H9 (cell line): ENCODE measurements around the gene OGFOD3. TPM values are rescaled to one million over a fixed set of nuclear protein-coding genes. Genes with fewer than 3 reads are reported as not detected.

ENCODE experiments used
- DNase-seq: peaks from one replicate; pipeline ENCODE4 v3.0.0-alpha.2; 2017
- H2AFZ ChIP-seq: one replicate; pipeline ENCODE4 v1.6.1; 2013; ENCODE audit warnings: mild to moderate bottlenecking, low read length, control low read depth, moderate library complexity
- H2AK5ac ChIP-seq: 2 replicates; pipeline ENCODE4 v1.6.1; 2013; ENCODE audit warnings: low read length, control low read depth, mixed read lengths; ENCODE audit not compliant: insufficient read length
- H2BK120ac ChIP-seq: one replicate; pipeline ENCODE4 v1.6.1; 2013; ENCODE audit warnings: low read depth, mild to moderate bottlenecking, low read length, control low read depth, inconsistent platforms; ENCODE audit not compliant: poor library complexity, severe bottlenecking
- H2BK12ac ChIP-seq: 2 replicates; pipeline ENCODE4 v1.6.1; 2013; ENCODE audit warnings: low read length, control low read depth, mixed read lengths, low read depth; ENCODE audit not compliant: insufficient read length
- H2BK15ac ChIP-seq: 2 replicates; pipeline ENCODE4 v1.6.1; 2013; ENCODE audit warnings: low read depth, low read length, control low read depth
- H2BK20ac ChIP-seq: one replicate; pipeline ENCODE4 v1.6.1; 2013; ENCODE audit warnings: low read depth, mild to moderate bottlenecking, low read length, control low read depth, inconsistent platforms; ENCODE audit not compliant: poor library complexity, severe bottlenecking
- H2BK5ac ChIP-seq: 2 replicates; pipeline ENCODE4 v1.6.1; 2013; ENCODE audit warnings: low read length, control low read depth, mixed read lengths; ENCODE audit not compliant: insufficient read length
- H3K14ac ChIP-seq: 2 replicates; pipeline ENCODE4 v1.6.1; 2013; ENCODE audit warnings: low read length, control low read depth; ENCODE audit not compliant: insufficient read depth
- H3K18ac ChIP-seq: 2 replicates; pipeline ENCODE4 v1.6.1; 2013; ENCODE audit warnings: low read depth, mild to moderate bottlenecking, mixed read lengths, low read length, control low read depth; ENCODE audit not compliant: insufficient read length
- H3K23ac ChIP-seq: 2 replicates; pipeline ENCODE4 v1.6.1; 2013; ENCODE audit warnings: low read length, control low read depth, mixed read lengths, low read depth; ENCODE audit not compliant: insufficient read length
- H3K23me2 ChIP-seq: 2 replicates; pipeline ENCODE4 v1.6.1; 2013; ENCODE audit warnings: low read depth, mild to moderate bottlenecking, mixed read lengths, low read length, control low read depth; ENCODE audit not compliant: insufficient read length, poor library complexity, severe bottlenecking
- H3K27ac ChIP-seq: 2 replicates; pipeline ENCODE4 v1.5.1; 2013; ENCODE audit warnings: low read length, control low read depth, mixed read lengths, low read depth; ENCODE audit not compliant: insufficient read length
- H3K27me3 ChIP-seq: 2 replicates; pipeline ENCODE4 v1.6.1; 2013; ENCODE audit warnings: low read length, control low read depth, inconsistent platforms; ENCODE audit not compliant: insufficient read depth
- H3K4ac ChIP-seq: 2 replicates; pipeline ENCODE4 v1.6.1; 2013; ENCODE audit warnings: low read depth, mild to moderate bottlenecking, control low read depth, inconsistent platforms, low read length, moderate library complexity
- H3K4me1 ChIP-seq: 2 replicates; pipeline ENCODE4 v1.6.1; 2013; ENCODE audit warnings: low read length, control low read depth, inconsistent platforms; ENCODE audit not compliant: insufficient read depth
- H3K4me2 ChIP-seq: 2 replicates; pipeline ENCODE4 v1.6.1; 2013; ENCODE audit warnings: low read length, control low read depth, mixed read lengths; ENCODE audit not compliant: insufficient read length, insufficient read depth
- H3K56ac ChIP-seq: 2 replicates; pipeline ENCODE4 v1.6.1; 2013; ENCODE audit warnings: low read depth, mild to moderate bottlenecking, mixed read lengths, low read length, control low read depth; ENCODE audit not compliant: insufficient read length
- H3K79me1 ChIP-seq: 2 replicates; pipeline ENCODE4 v1.6.1; 2013; ENCODE audit warnings: low read depth, mild to moderate bottlenecking, moderate library complexity, low read length, control low read depth, inconsistent platforms; ENCODE audit not compliant: insufficient read depth, poor library complexity, severe bottlenecking
- H3K79me2 ChIP-seq: 2 replicates; pipeline ENCODE4 v1.6.1; 2013; ENCODE audit warnings: low read length, control low read depth, inconsistent platforms; ENCODE audit not compliant: insufficient read depth
- H3K9ac ChIP-seq: 2 replicates; pipeline ENCODE4 v1.6.1; 2013; ENCODE audit warnings: low read length, control low read depth, mixed read lengths; ENCODE audit not compliant: insufficient read length; ENCODE audit errors: extremely low read depth
- H3K9me3 ChIP-seq: one replicate; pipeline ENCODE4 v1.6.1; 2013; ENCODE audit warnings: low read depth, low read length, inconsistent platforms; ENCODE audit not compliant: control insufficient read depth
- H3T11ph ChIP-seq: one replicate; pipeline ENCODE4 v1.6.1; 2013; ENCODE audit warnings: mild to moderate bottlenecking, low read length, control low read depth, inconsistent platforms
- H4K20me1 ChIP-seq: one replicate; pipeline ENCODE4 v1.6.1; 2013; ENCODE audit not compliant: control insufficient read depth, insufficient read length, insufficient read depth
- H4K5ac ChIP-seq: 2 replicates; pipeline ENCODE4 v1.6.1; 2013; ENCODE audit warnings: low read depth, mild to moderate bottlenecking, mixed read lengths, low read length, control low read depth; ENCODE audit not compliant: insufficient read length
- H4K8ac ChIP-seq: replicated peaks from 2 replicates; pipeline ENCODE4 v1.6.1; 2013; ENCODE audit warnings: low read length, control low read depth, mixed read lengths, low read depth; ENCODE audit not compliant: insufficient read length
- H4K91ac ChIP-seq: 2 replicates; pipeline ENCODE4 v1.6.1; 2013; ENCODE audit warnings: low read depth, mild to moderate bottlenecking, moderate library complexity, mixed read lengths, low read length, control low read depth; ENCODE audit not compliant: insufficient read length
- H3K27ac Mint-ChIP-seq, 3 experiments: 2 replicates in 2 of 3; 3 replicates in 1 of 3; pipeline ENCODE4 v1.8.0; 2020 to 2021; ENCODE audit warnings: mixed read lengths in 3 of 3, mild to moderate bottlenecking in 1 of 3, moderate library complexity in 1 of 3
- H3K27me3 Mint-ChIP-seq: 2 replicates; pipeline ENCODE4 v1.8.0; 2021; ENCODE audit warnings: low read depth, mild to moderate bottlenecking, moderate library complexity, mixed read lengths
- H3K36me3 Mint-ChIP-seq, 3 experiments: 2 replicates in 2 of 3; 3 replicates in 1 of 3; pipeline ENCODE4 v1.8.0; 2020 to 2021; ENCODE audit warnings: low read depth in 3 of 3, mixed read lengths in 3 of 3; ENCODE audit not compliant: insufficient read depth in 1 of 3
- H3K4me1 Mint-ChIP-seq, 2 experiments: 2 replicates each; pipeline ENCODE4 v1.8.0; 2020; ENCODE audit warnings: mixed read lengths in 2 of 2
- H3K4me3 Mint-ChIP-seq, 2 experiments: 2 replicates in 1 of 2; 3 replicates in 1 of 2; pipeline ENCODE4 v1.8.0; 2020 to 2021; ENCODE audit warnings: mild to moderate bottlenecking in 2 of 2, mixed read lengths in 2 of 2, moderate library complexity in 1 of 2
- H3K9me3 Mint-ChIP-seq, 2 experiments: 2 replicates in 1 of 2; 3 replicates in 1 of 2; pipeline ENCODE4 v1.8.0; 2020; ENCODE audit warnings: mild to moderate bottlenecking in 2 of 2, mixed read lengths in 2 of 2, moderate library complexity in 1 of 2
- CTCF ChIP-seq: fragments of 200-600 bp; sonication (generic); conservative IDR thresholded peaks from 3 replicates; pipeline ENCODE4 v1.8.0; 2021; ENCODE audit warnings: antibody characterized with exemption, mild to moderate bottlenecking
- WGBS: extraction: QIAGEN DNeasy Blood & Tissue Kit; methylation state at CpG from one replicate; pipeline ENCODE4 v1.1.7; 2013; ENCODE audit warnings: missing lambda C conversion rate, low lambda C conversion rate, mixed read lengths; ENCODE audit not compliant: insufficient read length; ENCODE audit errors: extremely low coverage; 5-methylcytosine and 5-hydroxymethylcytosine counted together
- total RNA-seq: library from RNA; stranded (reverse); gene quantifications from 2 replicates; pipeline ENCODE4 v1.2.1, GENCODE V29; 2021

The OGFOD3 gene
- total RNA-seq, 1 experiment from 2014 or later: 27.8 TPM

GRCh38 chr17:82387705-82388106 is 30.7 kb downstream of the OGFOD3 start:
- Histone ChIP-seq H3K23ac (no peak overlapping the region), H2BK12ac (no peak overlapping the region), H2BK15ac (no peak overlapping the region), H3K18ac (no peak overlapping the region), H3K9me3 (no peaks in the 10 kb centered on the region), H3K79me2 (no peaks in the 10 kb centered on the region), H4K91ac (no peak overlapping the region), H4K8ac (no peak overlapping the region), H3K14ac (no peak overlapping the region; the same call in 1 of the 2 replicates), H3K79me1 (no peaks in the 10 kb centered on the region), H3T11ph (no peak overlapping the region), H3K27ac (no peak overlapping the region), H3K27me3 (no peaks in the 10 kb centered on the region), H4K5ac (no peak overlapping the region), H2AFZ (no peak overlapping the region), H3K4me1 (no peaks in the 10 kb centered on the region), H2AK5ac (no peak overlapping the region), H2BK120ac (no peak overlapping the region), H3K56ac (no peak overlapping the region), H3K23me2 (no peaks in the 10 kb centered on the region), H3K4ac (no peak overlapping the region), H3K9ac (no peak overlapping the region), H2BK20ac (no peak overlapping the region), H4K20me1 (no peaks in the 10 kb centered on the region), H2BK5ac (no peak overlapping the region), H3K4me2 (no peak overlapping the region)
- Mint-ChIP-seq H3K27ac (no peak overlapping the region), H3K27me3 (peaks cover 9% of the 10 kb centered on the region), H3K4me1 (peaks cover 4 to 13% of the 10 kb centered on the region in 2 experiments; a peak in 3 of 4 replicates), H3K36me3 (peaks cover 0 to 6% (median 3%) of the 10 kb centered on the region in 3 experiments; a peak in 3 of 7 replicates), H3K4me3 (no peak overlapping the region), H3K9me3 (no peaks in the 10 kb centered on the region; a peak in 1 of 5 replicates)
- no peak for DNase-seq
- no CpG with 5 or more reads among the region's 3 CpGs for WGBS
- TF ChIP-seq CTCF: no peak
